Activated naive CD8-positive, alpha-beta T cell treated with anti-CD3 and anti-CD28 coated beads, Interleukin-2, amount 50 U/mL, for 24 hours (primary cell): Measurements from ENCODE around the gene ZNF766.
A peak's percentile ranks its signal among the peaks of the same experiment; 100 is the strongest.

Experiments used
- ATAC-seq: fragments of 150-1000 bp; cut with Tn5 transposase; one replicate; pipeline ENCODE4 v1.10.0; 2021
- DNase-seq: peaks from one replicate; pipeline ENCODE4 v3.0.0; 2021
- H3K27ac Mint-ChIP-seq: one replicate; pipeline ENCODE4 v1.8.0; 2021; ENCODE audit warnings: mild to moderate bottlenecking, mixed read lengths
- H3K27me3 Mint-ChIP-seq: one replicate; pipeline ENCODE4 v1.8.0; 2021; ENCODE audit warnings: mixed read lengths
- H3K36me3 Mint-ChIP-seq: one replicate; pipeline ENCODE4 v1.8.0; 2021; ENCODE audit warnings: low read depth, mixed read lengths
- H3K4me1 Mint-ChIP-seq: one replicate; pipeline ENCODE4 v1.8.0; 2021; ENCODE audit warnings: mixed read lengths
- H3K4me3 Mint-ChIP-seq: one replicate; pipeline ENCODE4 v1.8.0; 2021; ENCODE audit warnings: mild to moderate bottlenecking, moderate library complexity, mixed read lengths
- H3K9me3 Mint-ChIP-seq: one replicate; pipeline ENCODE4 v1.8.0; 2021; ENCODE audit warnings: mixed read lengths

ZNF766 gene

DNA sequence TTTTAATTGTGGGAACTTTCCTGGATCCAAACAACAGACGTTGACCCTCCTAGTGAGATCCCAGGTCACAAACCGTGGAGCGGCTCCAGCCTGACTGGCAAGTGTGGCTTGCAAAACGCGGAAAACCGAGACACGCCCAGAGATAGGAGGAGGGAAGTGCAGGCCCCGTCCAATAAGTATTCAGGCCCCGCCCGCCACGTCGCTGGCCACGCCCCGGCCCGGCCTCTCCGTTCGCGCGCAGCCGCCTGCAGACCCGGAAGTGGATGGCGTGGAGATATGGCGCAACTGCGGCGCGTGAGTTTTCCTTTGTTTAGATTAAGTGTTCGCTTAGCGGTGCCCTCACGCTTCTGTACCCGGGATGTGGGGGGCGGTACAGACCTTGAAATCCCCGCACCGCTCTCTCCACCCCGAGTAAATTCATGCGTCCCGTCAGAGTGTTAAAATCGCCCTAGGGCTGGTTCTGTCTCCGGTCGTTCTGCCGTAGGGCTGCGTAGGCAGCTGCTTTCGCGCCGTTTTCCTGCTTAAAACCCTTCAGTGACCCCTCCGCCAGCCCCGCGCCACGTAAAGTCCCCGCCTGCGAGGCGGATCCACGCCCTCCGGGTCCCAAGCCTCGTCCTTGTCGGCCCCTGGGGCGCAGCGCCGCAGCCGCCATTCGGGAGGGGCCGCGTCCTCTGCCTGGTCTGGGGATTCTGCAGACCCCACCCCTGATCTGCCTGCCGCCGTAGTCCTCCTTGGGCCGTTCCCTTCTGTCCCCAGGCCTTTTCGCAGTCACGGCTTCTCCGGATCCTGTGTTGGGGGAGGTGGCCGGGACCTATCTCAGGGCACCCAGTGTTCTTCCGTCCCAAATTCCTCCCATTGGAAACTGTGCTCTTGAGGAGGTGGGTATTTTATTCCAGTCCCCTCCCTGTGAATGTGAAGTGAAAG is at the start of gene ZNF766:
Gene ZNF766, plus strand, starts transcription at position 250 of the 924 bp plus-strand sequence. Its CDS starts 27 bp downstream, at position 277.
- Mint-ChIP-seq H3K27me3 (no peaks in the 10 kb centered on the region), H3K36me3 (peaks cover 47% of the 10 kb centered on the region), H3K9me3 (peaks cover 38% of the 10 kb centered on the region), H3K4me3 (peak within 1 kb of the TSS; percentile 99), H3K4me1 (peaks cover 40% of the 10 kb centered on the region), H3K27ac (peak within 1 kb of the TSS; percentile 94)
- ATAC-seq (peak; percentile 98), DNase-seq (peak; percentile 98)

GRCh38 chr19:52219611-52220010 is 49.8 kb upstream of the ZNF766 start:
- ATAC-seq (no peak), DNase-seq (no peak)
- no peak overlapping the region for H3K4me3 Mint-ChIP-seq
- H3K4me1 Mint-ChIP-seq = no peaks in the 10 kb centered on the region
- no peaks in the 10 kb centered on the region for H3K9me3 Mint-ChIP-seq
- no peak overlapping the region for H3K27ac Mint-ChIP-seq
- peaks cover 67% of the 10 kb centered on the region for H3K36me3 Mint-ChIP-seq
- no peaks in the 10 kb centered on the region for H3K27me3 Mint-ChIP-seq

GRCh38 chr19:52221031-52221430 is 48.4 kb upstream of the ZNF766 start:
- Mint-ChIP-seq H3K27me3 (no peaks in the 10 kb centered on the region), H3K4me1 (peaks cover 1% of the 10 kb centered on the region), H3K9me3 (no peaks in the 10 kb centered on the region), H3K36me3 (peaks cover 74% of the 10 kb centered on the region), H3K4me3 (no peak overlapping the region), H3K27ac (no peak overlapping the region)
- ATAC-seq = no peak
- no peak for DNase-seq

- H3K4me3 Mint-ChIP-seq = no peak overlapping the region
- H3K27ac Mint-ChIP-seq = no peak overlapping the region
- H3K9me3 Mint-ChIP-seq = no peaks in the 10 kb centered on the region
- peaks cover 6% of the 10 kb centered on the region for H3K4me1 Mint-ChIP-seq
- DNase-seq (no peak), ATAC-seq (no peak)
- H3K36me3 Mint-ChIP-seq = peaks cover 75% of the 10 kb centered on the region
- no peaks in the 10 kb centered on the region for H3K27me3 Mint-ChIP-seq
Measured at GRCh38 chr19:52221831-52222375, 47.5 kb upstream of the ZNF766 start.

DNA sequence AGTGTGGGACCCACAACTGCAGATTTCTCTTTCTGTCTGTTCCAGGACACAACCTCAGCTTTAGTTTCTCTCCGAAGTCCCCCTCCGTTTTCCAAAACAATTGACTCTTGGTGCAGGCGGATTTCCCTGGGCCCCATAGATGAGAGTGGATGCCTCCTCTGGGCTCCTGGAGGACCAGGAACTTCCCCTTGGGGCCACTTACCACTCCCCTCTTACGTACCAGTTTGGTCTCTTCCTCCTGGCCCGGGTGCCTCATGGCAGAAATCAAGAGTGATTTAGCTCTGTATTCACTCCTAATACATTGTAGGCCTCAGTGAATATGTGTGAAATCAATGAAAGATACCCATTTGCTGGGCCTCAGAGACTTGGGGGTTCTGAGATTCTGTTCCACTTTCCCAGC is 45.2 kb upstream of the ZNF766 start:
- no peak for DNase-seq
- no peak overlapping the region for H3K27ac Mint-ChIP-seq

GRCh38 chr19:52226652-52227051 is 42.7 kb upstream of the ZNF766 start:
- peaks cover 56% of the 10 kb centered on the region for H3K36me3 Mint-ChIP-seq
- H3K4me1 Mint-ChIP-seq = peaks cover 17% of the 10 kb centered on the region
- no peak overlapping the region for H3K4me3 Mint-ChIP-seq
- no peaks in the 10 kb centered on the region for H3K9me3 Mint-ChIP-seq
- H3K27ac Mint-ChIP-seq = peak overlapping the region; percentile 55
- H3K27me3 Mint-ChIP-seq = no peaks in the 10 kb centered on the region
- DNase-seq (no peak), ATAC-seq (peak; percentile 6)

More for the DNA sequence above, 45.2 kb upstream of the ZNF766 start:
- peaks cover 74% of the 10 kb centered on the region for H3K36me3 Mint-ChIP-seq
- H3K27me3 Mint-ChIP-seq = no peaks in the 10 kb centered on the region
- no peak overlapping the region for H3K4me3 Mint-ChIP-seq
- no peaks in the 10 kb centered on the region for H3K9me3 Mint-ChIP-seq
- H3K4me1 Mint-ChIP-seq = peaks cover 11% of the 10 kb centered on the region
- no peak for ATAC-seq

- ATAC-seq (no peak), DNase-seq (no peak)
- H3K36me3 Mint-ChIP-seq = peaks cover 53% of the 10 kb centered on the region
- peak overlapping the region; percentile 55 for H3K27ac Mint-ChIP-seq
- H3K4me3 Mint-ChIP-seq = no peak overlapping the region
- no peaks in the 10 kb centered on the region for H3K9me3 Mint-ChIP-seq
- H3K27me3 Mint-ChIP-seq = no peaks in the 10 kb centered on the region
- H3K4me1 Mint-ChIP-seq = peaks cover 17% of the 10 kb centered on the region
Measured at GRCh38 chr19:52227196-52227940, 42.0 kb upstream of the ZNF766 start.

- H3K4me3 Mint-ChIP-seq = no peak overlapping the region
- no peak for DNase-seq
Measured at GRCh38 chr19:52227980-52228379, 41.4 kb upstream of the ZNF766 start.

DNA sequence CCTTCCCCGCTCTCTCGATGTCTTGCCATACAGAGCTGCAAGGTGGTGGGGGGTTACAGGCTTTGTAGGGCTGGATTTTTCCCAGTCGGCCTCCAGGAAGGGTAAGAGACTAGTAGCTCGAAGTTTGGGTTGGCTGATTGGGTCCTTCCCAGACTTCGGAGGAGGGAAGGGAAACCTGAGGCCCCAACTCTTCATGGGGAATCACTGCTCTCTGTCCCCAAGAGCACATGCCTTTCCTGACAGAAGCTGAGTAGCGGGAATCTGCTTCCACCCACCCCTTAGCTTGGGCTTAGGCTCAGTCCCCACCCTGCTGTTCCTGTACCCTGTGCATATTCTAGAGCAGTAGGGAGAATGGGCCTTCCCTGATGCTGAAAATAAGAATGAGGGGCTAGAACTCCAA is 39.9 kb upstream of the ZNF766 start:
- Mint-ChIP-seq H3K27me3 (no peaks in the 10 kb centered on the region), H3K9me3 (no peaks in the 10 kb centered on the region), H3K4me1 (peaks cover 17% of the 10 kb centered on the region), H3K36me3 (peaks cover 31% of the 10 kb centered on the region), H3K27ac (no peak overlapping the region), H3K4me3 (no peak overlapping the region)
- DNase-seq = no peak
- ATAC-seq = no peak

More at GRCh38 chr19:52227980-52228379, 41.4 kb upstream of the ZNF766 start:
- H3K36me3 Mint-ChIP-seq = peaks cover 47% of the 10 kb centered on the region
- peaks cover 17% of the 10 kb centered on the region for H3K4me1 Mint-ChIP-seq
- H3K27me3 Mint-ChIP-seq = no peaks in the 10 kb centered on the region
- peak overlapping the region; percentile 14 for H3K27ac Mint-ChIP-seq
- no peaks in the 10 kb centered on the region for H3K9me3 Mint-ChIP-seq
- no peak for ATAC-seq

DNA sequence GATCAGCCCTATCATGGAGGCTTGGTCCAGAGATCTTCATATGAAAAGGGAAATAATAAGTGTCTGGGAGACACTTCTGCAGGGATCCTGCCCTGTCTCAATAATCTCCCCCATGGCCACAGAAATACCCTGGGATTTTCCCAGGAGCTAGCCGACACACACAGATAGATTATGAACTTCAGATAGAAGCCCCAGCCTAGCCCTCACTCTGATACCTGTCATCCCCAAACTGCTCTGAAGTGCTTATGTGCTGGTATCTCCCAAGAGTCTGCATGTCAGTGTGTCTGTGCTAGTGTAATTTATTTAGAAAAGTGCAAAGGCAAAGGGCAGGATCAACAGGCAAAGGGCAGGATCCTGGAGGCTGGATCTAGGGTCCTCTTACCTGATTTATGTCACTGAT is 38.7 kb upstream of the ZNF766 start:
- Mint-ChIP-seq H3K27ac (peak overlapping the region; percentile 13), H3K36me3 (peaks cover 23% of the 10 kb centered on the region), H3K4me3 (no peak overlapping the region), H3K4me1 (peaks cover 17% of the 10 kb centered on the region), H3K27me3 (no peaks in the 10 kb centered on the region), H3K9me3 (no peaks in the 10 kb centered on the region)
- no peak for DNase-seq
- peak; percentile 13 for ATAC-seq

DNA sequence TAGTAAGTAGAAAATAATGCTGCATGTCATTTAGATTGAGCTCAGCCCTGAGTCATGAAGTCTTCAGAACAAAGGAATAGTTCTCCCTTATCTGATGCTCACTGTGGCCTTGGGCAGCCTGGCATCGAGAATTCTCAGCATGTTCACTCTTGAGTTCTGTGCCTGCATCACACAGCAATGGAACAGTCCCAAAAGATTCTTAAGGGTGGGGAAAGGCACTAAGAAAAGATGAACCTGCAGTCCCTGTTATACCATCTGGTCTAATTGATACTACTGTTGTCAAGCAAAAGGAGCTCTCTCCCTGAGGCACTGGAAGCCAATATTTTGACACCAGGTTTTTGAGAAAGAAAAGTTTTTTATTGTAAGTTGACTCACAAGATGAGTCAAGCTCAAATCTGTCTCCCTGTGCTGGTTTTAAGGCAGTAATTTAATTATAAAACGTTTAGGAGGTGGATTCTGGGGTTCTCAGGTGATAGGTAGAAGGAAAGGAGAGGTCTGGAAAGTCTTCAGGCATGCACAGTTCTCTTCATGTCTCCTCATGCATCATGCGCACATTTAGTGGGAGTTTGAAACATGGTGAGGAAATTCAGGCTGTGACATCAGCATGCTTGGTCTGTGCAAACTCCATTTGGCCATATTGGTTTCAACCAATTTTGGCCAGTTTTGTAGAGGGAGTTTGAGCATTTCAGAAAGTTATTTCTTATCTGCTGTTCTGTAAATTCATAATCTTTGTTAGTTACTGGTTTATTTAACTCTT is 38.1 kb upstream of the ZNF766 start:
- ATAC-seq = no peak
- Mint-ChIP-seq H3K36me3 (peaks cover 16% of the 10 kb centered on the region), H3K27ac (peak overlapping the region; percentile 13), H3K9me3 (no peaks in the 10 kb centered on the region), H3K4me3 (no peak overlapping the region), H3K4me1 (peaks cover 13% of the 10 kb centered on the region), H3K27me3 (no peaks in the 10 kb centered on the region)
- no peak for DNase-seq

DNA sequence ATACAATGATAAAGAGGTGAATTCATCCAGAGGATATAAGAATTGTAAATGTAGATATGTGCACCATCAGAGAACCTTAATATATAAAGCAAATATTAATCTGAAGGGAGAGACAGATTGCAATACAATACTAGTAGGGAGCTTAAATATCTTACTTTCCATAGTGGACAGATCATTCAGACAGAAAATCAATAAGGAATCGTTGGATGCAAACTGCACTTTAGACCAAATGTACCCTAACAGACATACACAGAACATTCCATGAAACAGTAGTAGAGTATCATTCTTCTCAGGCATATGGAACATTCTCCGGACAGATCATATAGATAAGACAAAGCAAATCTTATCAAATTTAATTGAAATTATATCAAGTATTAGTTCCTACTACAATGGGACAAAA is 35.0 kb upstream of the ZNF766 start:
- H3K36me3 Mint-ChIP-seq = no peaks in the 10 kb centered on the region
- H3K9me3 Mint-ChIP-seq = no peaks in the 10 kb centered on the region
- H3K27me3 Mint-ChIP-seq = no peaks in the 10 kb centered on the region
- ATAC-seq (no peak), DNase-seq (no peak)
- no peak overlapping the region for H3K27ac Mint-ChIP-seq
- H3K4me1 Mint-ChIP-seq = peaks cover 6% of the 10 kb centered on the region
- no peak overlapping the region for H3K4me3 Mint-ChIP-seq

- Mint-ChIP-seq H3K4me1 (no peaks in the 10 kb centered on the region), H3K4me3 (no peak overlapping the region), H3K27me3 (no peaks in the 10 kb centered on the region), H3K27ac (no peak overlapping the region), H3K9me3 (no peaks in the 10 kb centered on the region), H3K36me3 (no peaks in the 10 kb centered on the region)
- no peak for ATAC-seq
- DNase-seq = no peak
Measured at GRCh38 chr19:52237197-52237596, 32.2 kb upstream of the ZNF766 start.

- no peak overlapping the region for H3K4me3 Mint-ChIP-seq
Measured at GRCh38 chr19:52237771-52238400, 31.5 kb upstream of the ZNF766 start.

More at GRCh38 chr19:52237771-52238400, 31.5 kb upstream of the ZNF766 start:
- ATAC-seq (no peak), DNase-seq (peak; percentile 54)
- no peaks in the 10 kb centered on the region for H3K27me3 Mint-ChIP-seq
- no peak overlapping the region for H3K27ac Mint-ChIP-seq
- no peaks in the 10 kb centered on the region for H3K4me1 Mint-ChIP-seq
- no peaks in the 10 kb centered on the region for H3K36me3 Mint-ChIP-seq
- no peaks in the 10 kb centered on the region for H3K9me3 Mint-ChIP-seq
